ENCODE measurements around the gene SHTN1.

SHTN1 gene

GRCh38 chr10:116866987-116867595 is 137.9 kb downstream of the SHTN1 start:
- no peak for DNase-seq

GRCh38 chr10:116866066-116866465 is 138.9 kb downstream of the SHTN1 start:
- no peak for DNase-seq

GRCh38 chr10:116864436-116864835 is 140.6 kb downstream of the SHTN1 start:
- DNase-seq = no peak

- DNase-seq = no peak
Measured at GRCh38 chr10:116861796-116862195, 143.2 kb downstream of the SHTN1 start.

GRCh38 chr10:116857156-116857555 is 147.8 kb downstream of the SHTN1 start:
- no peak for DNase-seq

GRCh38 chr10:116853701-116854100 is 151.3 kb downstream of the SHTN1 start:
- DNase-seq = no peak

GRCh38 chr10:116853287-116853686 is 151.7 kb downstream of the SHTN1 start:
- no peak for DNase-seq

- DNase-seq = no peak
Measured at GRCh38 chr10:116852246-116852645, 152.7 kb downstream of the SHTN1 start.

- no peak for DNase-seq
Measured at GRCh38 chr10:116850058-116850611, 154.9 kb downstream of the SHTN1 start.

- peak; percentile 79 to 86 for DNase-seq
Measured at GRCh38 chr10:116849248-116850057, 155.5 kb downstream of the SHTN1 start, which contains the start of gene ENO4. ENO4 (plus strand) TSS chr10:116849499; CDS start chr10:116849567, 68 bp downstream.

GRCh38 chr10:116848944-116849247 is 156.1 kb downstream of the SHTN1 start:
- DNase-seq = no peak

GRCh38 chr10:116848032-116848943 is 156.7 kb downstream of the SHTN1 start:
- DNase-seq = no peak

- no peak for DNase-seq
Measured at GRCh38 chr10:116845823-116846222, 159.2 kb downstream of the SHTN1 start.

- DNase-seq = peak in 1 of 2 experiments; percentile 6
Measured at GRCh38 chr10:116840389-116841075, 164.5 kb downstream of the SHTN1 start.

GRCh38 chr10:116838143-116838725 is 166.8 kb downstream of the SHTN1 start:
- no peak for DNase-seq

- peak in 1 of 2 experiments; percentile 63 for DNase-seq
Measured at GRCh38 chr10:116836902-116837523, 168.0 kb downstream of the SHTN1 start.

- peak; percentile 90 to 97 for DNase-seq
Measured at GRCh38 chr10:116836083-116836482, 168.9 kb downstream of the SHTN1 start.

- no peak for DNase-seq
Measured at GRCh38 chr10:116835658-116836057, 169.3 kb downstream of the SHTN1 start.

- DNase-seq = peak; percentile 35 to 71
Measured at GRCh38 chr10:116833986-116834985, 170.7 kb downstream of the SHTN1 start.

GRCh38 chr10:116831790-116832189 is 173.2 kb downstream of the SHTN1 start:
- DNase-seq = no peak
